Activated naive CD4-positive, alpha-beta T cell treated with anti-CD3 and anti-CD28 coated beads, Interleukin-2, amount 10 ng/mL, durations not matched to agents 7 days and 5 days (primary cell): ENCODE measurements around the gene HSD17B12.
"Not testable (repeated sequence)": the region's sequence is repeated elsewhere in the genome, so short reads cannot be mapped to it uniquely, and the experiment has no call there.

Experiments
- CTCF ChIA-PET: fragments of 350-600 bp; sonication (Branson Sonifier 250); formaldehyde crosslinking; loops from one replicate; lab custom pipeline; 2021; ENCODE audit warnings: antibody characterized with exemption; lab: Charles Lee
- DNase-seq: peaks from one replicate; pipeline ENCODE4 v3.0.0-alpha.2; 2020
- H3K27ac Mint-ChIP-seq: one replicate; pipeline ENCODE4 v1.8.0; 2021; ENCODE audit warnings: mild to moderate bottlenecking, moderate library complexity, mixed read lengths
- H3K27me3 Mint-ChIP-seq: one replicate; pipeline ENCODE4 v1.8.0; 2021; ENCODE audit warnings: mild to moderate bottlenecking, mixed read lengths
- H3K36me3 Mint-ChIP-seq: one replicate; pipeline ENCODE4 v1.8.0; 2021; ENCODE audit warnings: mixed read lengths
- H3K4me1 Mint-ChIP-seq: one replicate; pipeline ENCODE4 v1.8.0; 2021; ENCODE audit warnings: mixed read lengths
- H3K4me3 Mint-ChIP-seq: one replicate; pipeline ENCODE4 v1.8.0; 2021; ENCODE audit warnings: mild to moderate bottlenecking, moderate library complexity, mixed read lengths
- H3K9me3 Mint-ChIP-seq: one replicate; pipeline ENCODE4 v1.8.0; 2021; ENCODE audit warnings: mixed read lengths

HSD17B12 gene

GRCh38 chr11:43671284-43671683 lies 9.3 kb upstream of the HSD17B12 start:
- H3K9me3 Mint-ChIP-seq, DNase-seq, H3K27me3 Mint-ChIP-seq, H3K4me3 Mint-ChIP-seq, CTCF ChIA-PET, H3K27ac Mint-ChIP-seq, H3K4me1 Mint-ChIP-seq, H3K36me3 Mint-ChIP-seq: not testable (repeated sequence)

- peaks cover 18% of the 10 kb centered on the region for H3K27me3 Mint-ChIP-seq
- no peak overlapping the region for H3K4me3 Mint-ChIP-seq
- CTCF ChIA-PET: interaction anchor here (1.1 kb wide), 1 partner anchor 11 kb away, joined by 3 read pairs; no protein-coding TSS in a partner anchor
- H3K9me3 Mint-ChIP-seq: peaks cover 5% of the 10 kb centered on the region
- H3K4me1 Mint-ChIP-seq: peaks cover 6% of the 10 kb centered on the region
- H3K36me3 Mint-ChIP-seq: no peaks in the 10 kb centered on the region
- no peak overlapping the region for H3K27ac Mint-ChIP-seq
- no peak for DNase-seq
These were observed 6.0 kb upstream of the HSD17B12 start for GRCh38 chr11:43674560-43674959.

- CTCF ChIA-PET: no interaction called here
- DNase-seq: no peak
- H3K27ac Mint-ChIP-seq: no peak overlapping the region
- no peak overlapping the region for H3K4me3 Mint-ChIP-seq
- H3K36me3 Mint-ChIP-seq: peaks cover 8% of the 10 kb centered on the region
- peaks cover 24% of the 10 kb centered on the region for H3K27me3 Mint-ChIP-seq
- peaks cover 20% of the 10 kb centered on the region for H3K4me1 Mint-ChIP-seq
- H3K9me3 Mint-ChIP-seq: peaks cover 5% of the 10 kb centered on the region
These were observed 3.6 kb upstream of the HSD17B12 start for GRCh38 chr11:43676933-43677332.

GRCh38 chr11:43681401-43681942 lies 934 bp downstream of the HSD17B12 start:
- H3K27me3 Mint-ChIP-seq: peaks cover 17% of the 10 kb centered on the region
- peaks cover 40% of the 10 kb centered on the region for H3K4me1 Mint-ChIP-seq
- CTCF ChIA-PET: no interaction called here
- peak overlapping the region; percentile 86 for H3K4me3 Mint-ChIP-seq
- peaks cover 40% of the 10 kb centered on the region for H3K36me3 Mint-ChIP-seq
- DNase-seq: no peak
- H3K9me3 Mint-ChIP-seq: peaks cover 5% of the 10 kb centered on the region
- peak overlapping the region; percentile 96 for H3K27ac Mint-ChIP-seq

DNA sequence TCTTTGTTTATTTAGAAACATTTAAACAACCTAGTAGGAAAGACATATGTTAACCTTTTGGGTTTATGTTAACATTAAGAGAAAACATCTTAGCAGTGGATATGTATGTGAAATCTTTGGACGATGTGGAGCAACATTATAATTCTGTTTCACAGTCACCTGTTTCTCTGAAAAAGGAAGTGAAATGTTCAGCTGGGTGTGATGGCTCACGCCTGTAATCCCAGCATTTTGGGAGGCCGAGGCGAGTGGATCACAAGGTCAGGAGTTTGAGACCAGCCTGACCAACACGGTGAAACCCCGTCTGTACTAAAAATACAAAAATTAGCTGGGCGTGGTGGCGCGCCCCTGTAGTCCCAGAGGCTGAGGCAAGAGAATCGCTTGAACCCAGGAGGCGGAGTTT lies 1.5 kb downstream of the HSD17B12 start:
- CTCF ChIA-PET, DNase-seq, H3K9me3 Mint-ChIP-seq: not testable (repeated sequence)
- Mint-ChIP-seq H3K27ac (peak overlapping the region; percentile 96), H3K4me1 (peaks cover 40% of the 10 kb centered on the region), H3K36me3 (peaks cover 41% of the 10 kb centered on the region), H3K27me3 (peaks cover 17% of the 10 kb centered on the region), H3K4me3 (peak overlapping the region; percentile 86)

DNA sequence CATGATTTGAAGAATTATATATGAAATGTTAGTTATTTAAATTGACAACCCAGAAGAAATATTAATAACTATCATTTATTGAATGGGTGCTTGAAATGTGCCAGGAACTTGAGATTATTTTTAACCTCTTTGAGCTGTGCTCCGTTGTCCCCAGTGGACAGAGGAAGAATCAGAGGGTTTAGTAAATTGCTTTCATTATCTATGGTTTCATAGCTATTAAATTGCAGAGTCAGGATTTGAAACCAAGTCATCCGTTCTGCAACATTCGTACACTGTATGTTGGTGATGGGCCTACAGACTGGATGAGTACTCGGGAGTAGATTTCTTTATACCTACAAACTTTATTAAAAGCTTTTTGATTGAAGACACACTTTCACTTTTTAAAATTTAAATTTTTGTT lies 4.9 kb downstream of the HSD17B12 start:
- no peak for DNase-seq
- Mint-ChIP-seq H3K9me3 (no peaks in the 10 kb centered on the region), H3K4me3 (no peak overlapping the region), H3K36me3 (peaks cover 47% of the 10 kb centered on the region), H3K27ac (no peak overlapping the region), H3K27me3 (peaks cover under 1% of the 10 kb centered on the region), H3K4me1 (peaks cover 35% of the 10 kb centered on the region)
- CTCF ChIA-PET: interaction anchor here (0.7 to 1.0 kb wide), 2 partner anchors 12 to 14 kb away, joined by 3 read pairs; no protein-coding TSS in a partner anchor

DNA sequence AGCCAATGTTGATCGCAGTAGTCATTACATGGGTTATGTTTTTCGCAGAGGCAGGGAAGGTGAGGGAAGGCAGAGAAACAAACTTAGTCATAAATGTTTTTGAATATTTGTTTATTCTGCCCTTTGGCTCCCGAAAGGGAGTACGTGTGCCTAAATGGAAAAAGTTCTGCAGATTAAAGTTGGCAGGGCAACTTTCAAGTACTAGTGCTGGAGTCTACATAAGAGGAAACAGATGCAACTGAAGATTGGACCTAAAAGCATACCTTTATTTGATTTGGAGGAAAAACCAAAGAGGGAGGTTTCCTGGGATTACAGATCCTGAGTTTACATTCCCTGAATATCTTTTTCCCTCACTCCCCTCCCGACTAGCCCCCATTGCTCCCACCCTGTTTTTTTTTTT lies 5.7 kb downstream of the HSD17B12 start:
- DNase-seq: no peak
- H3K36me3 Mint-ChIP-seq: peaks cover 50% of the 10 kb centered on the region
- H3K27ac Mint-ChIP-seq: no peak overlapping the region
- no peaks in the 10 kb centered on the region for H3K9me3 Mint-ChIP-seq
- H3K4me3 Mint-ChIP-seq: no peak overlapping the region
- CTCF ChIA-PET: interaction anchor here (1.0 kb wide), 1 partner anchor 12 kb away, joined by 3 read pairs; no protein-coding TSS in a partner anchor
- peaks cover 34% of the 10 kb centered on the region for H3K4me1 Mint-ChIP-seq
- H3K27me3 Mint-ChIP-seq: no peaks in the 10 kb centered on the region

GRCh38 chr11:43687120-43687791 lies 6.7 kb downstream of the HSD17B12 start:
- CTCF ChIA-PET: no interaction called here
- H3K36me3 Mint-ChIP-seq: peaks cover 43% of the 10 kb centered on the region
- H3K4me3 Mint-ChIP-seq: no peak overlapping the region
- H3K27me3 Mint-ChIP-seq: no peaks in the 10 kb centered on the region
- H3K4me1 Mint-ChIP-seq: peaks cover 26% of the 10 kb centered on the region
- H3K27ac Mint-ChIP-seq: no peak overlapping the region
- H3K9me3 Mint-ChIP-seq: no peaks in the 10 kb centered on the region
- no peak for DNase-seq

- CTCF ChIA-PET: no interaction called here
- no peaks in the 10 kb centered on the region for H3K27me3 Mint-ChIP-seq
- no peak overlapping the region for H3K27ac Mint-ChIP-seq
- peaks cover 37% of the 10 kb centered on the region for H3K36me3 Mint-ChIP-seq
- no peak overlapping the region for H3K4me3 Mint-ChIP-seq
- no peaks in the 10 kb centered on the region for H3K9me3 Mint-ChIP-seq
- no peak for DNase-seq
- peaks cover 15% of the 10 kb centered on the region for H3K4me1 Mint-ChIP-seq
These were observed 7.9 kb downstream of the HSD17B12 start for GRCh38 chr11:43688394-43688793.

- Mint-ChIP-seq H3K4me3 (no peak overlapping the region), H3K9me3 (no peaks in the 10 kb centered on the region), H3K4me1 (peaks cover 12% of the 10 kb centered on the region), H3K27me3 (no peaks in the 10 kb centered on the region), H3K27ac (no peak overlapping the region), H3K36me3 (peaks cover 33% of the 10 kb centered on the region)
- DNase-seq: no peak
- CTCF ChIA-PET: no interaction called here
These were observed 8.6 kb downstream of the HSD17B12 start for GRCh38 chr11:43689167-43689566.

DNA sequence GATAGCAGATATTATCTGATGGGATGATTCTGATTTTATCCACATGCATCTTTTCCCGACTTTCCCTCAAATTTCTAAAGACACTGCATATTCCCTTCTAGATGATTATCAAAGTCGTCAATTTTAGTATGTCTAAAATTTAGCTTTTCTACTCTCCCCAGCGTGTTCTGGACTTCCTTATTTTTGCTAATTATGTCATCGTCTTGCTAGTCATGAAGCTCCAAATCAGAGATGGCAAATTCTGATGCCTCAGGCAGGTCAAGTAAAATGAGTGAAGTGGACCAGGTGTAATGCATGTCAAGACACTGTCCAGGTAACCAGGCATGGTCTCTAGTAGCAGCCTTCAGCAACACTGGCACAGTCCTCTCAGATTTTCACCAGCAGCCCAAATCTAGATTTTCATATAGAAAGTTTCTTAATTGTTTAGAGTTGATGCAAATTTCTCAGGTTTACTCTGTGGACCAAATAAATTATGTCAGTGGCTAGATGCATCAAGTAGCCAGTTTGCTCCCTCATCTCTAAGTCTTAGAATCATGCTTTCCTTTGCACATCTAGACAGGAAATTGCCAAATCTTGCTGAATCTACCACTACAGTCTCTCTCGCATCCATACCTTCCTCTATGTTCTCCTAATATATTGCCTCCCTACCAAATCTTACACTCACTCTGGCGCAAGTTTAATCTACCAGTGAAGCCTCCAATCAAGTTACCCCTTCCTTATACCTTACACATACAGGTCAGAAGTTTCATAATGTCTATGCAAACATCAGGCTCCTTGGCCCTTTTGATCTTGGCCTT lies 10.6 kb downstream of the HSD17B12 start:
- Mint-ChIP-seq H3K9me3 (no peaks in the 10 kb centered on the region), H3K27ac (no peak overlapping the region), H3K4me3 (no peak overlapping the region), H3K27me3 (no peaks in the 10 kb centered on the region), H3K4me1 (peaks cover 4% of the 10 kb centered on the region), H3K36me3 (peaks cover 19% of the 10 kb centered on the region)
- CTCF ChIA-PET: no interaction called here
- no peak for DNase-seq

DNA sequence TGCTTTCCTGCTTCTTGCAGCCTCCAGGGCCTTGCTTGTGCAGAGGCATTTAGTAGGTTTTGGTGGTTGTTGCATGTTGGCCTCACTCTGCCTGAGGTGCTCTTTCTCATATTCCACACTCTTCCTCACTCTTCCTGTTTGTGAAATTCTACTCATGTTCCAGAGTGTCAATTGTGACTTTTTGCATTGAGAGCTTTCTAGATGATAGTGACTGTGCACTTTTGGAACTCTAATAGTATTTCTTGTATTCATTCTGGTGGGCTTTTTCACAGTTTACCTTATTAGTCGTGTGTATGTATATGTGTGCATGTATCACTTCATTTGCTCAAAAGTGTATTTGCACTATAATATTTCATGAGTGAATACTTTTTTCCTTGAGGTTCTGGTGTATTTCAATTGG lies 11.3 kb downstream of the HSD17B12 start:
- DNase-seq: no peak
- peaks cover 4% of the 10 kb centered on the region for H3K4me1 Mint-ChIP-seq
- H3K36me3 Mint-ChIP-seq: peaks cover 17% of the 10 kb centered on the region
- H3K27ac Mint-ChIP-seq: no peak overlapping the region
- no peaks in the 10 kb centered on the region for H3K9me3 Mint-ChIP-seq
- CTCF ChIA-PET: no interaction called here
- H3K27me3 Mint-ChIP-seq: no peaks in the 10 kb centered on the region
- H3K4me3 Mint-ChIP-seq: no peak overlapping the region

DNA sequence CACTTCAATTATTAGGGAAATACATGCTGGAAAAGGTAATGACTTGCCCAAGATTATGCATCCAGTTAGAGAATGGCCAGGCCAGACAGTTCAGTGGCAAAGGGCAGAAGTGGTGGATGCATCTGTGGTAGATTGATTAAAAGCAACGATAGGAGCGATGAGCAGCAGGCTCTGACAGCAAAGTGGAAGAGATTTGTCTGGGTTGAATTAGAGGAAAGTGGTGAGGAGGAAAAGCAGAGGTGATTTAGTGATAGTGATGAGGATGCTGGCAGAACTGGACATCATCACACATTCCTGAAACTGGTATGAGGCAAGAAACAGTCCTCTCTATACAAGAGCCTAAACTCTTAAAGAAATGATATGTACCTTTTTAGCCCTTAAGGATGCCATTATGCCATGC lies 12.5 kb downstream of the HSD17B12 start:
- H3K27ac Mint-ChIP-seq: no peak overlapping the region
- no peak for DNase-seq
- H3K36me3 Mint-ChIP-seq: peaks cover 13% of the 10 kb centered on the region
- no peaks in the 10 kb centered on the region for H3K27me3 Mint-ChIP-seq
- H3K9me3 Mint-ChIP-seq: no peaks in the 10 kb centered on the region
- no peak overlapping the region for H3K4me3 Mint-ChIP-seq
- peaks cover 4% of the 10 kb centered on the region for H3K4me1 Mint-ChIP-seq
- CTCF ChIA-PET: no interaction called here

- no peaks in the 10 kb centered on the region for H3K27me3 Mint-ChIP-seq
- no peak overlapping the region for H3K27ac Mint-ChIP-seq
- peaks cover 4% of the 10 kb centered on the region for H3K4me1 Mint-ChIP-seq
- no peaks in the 10 kb centered on the region for H3K9me3 Mint-ChIP-seq
- peaks cover 13% of the 10 kb centered on the region for H3K36me3 Mint-ChIP-seq
- CTCF ChIA-PET: no interaction called here
- H3K4me3 Mint-ChIP-seq: no peak overlapping the region
- DNase-seq: no peak
These were observed 13.2 kb downstream of the HSD17B12 start for GRCh38 chr11:43693731-43694130.
